Measurements from ENCODE around the gene STOX2.

The STOX2 gene

DNA sequence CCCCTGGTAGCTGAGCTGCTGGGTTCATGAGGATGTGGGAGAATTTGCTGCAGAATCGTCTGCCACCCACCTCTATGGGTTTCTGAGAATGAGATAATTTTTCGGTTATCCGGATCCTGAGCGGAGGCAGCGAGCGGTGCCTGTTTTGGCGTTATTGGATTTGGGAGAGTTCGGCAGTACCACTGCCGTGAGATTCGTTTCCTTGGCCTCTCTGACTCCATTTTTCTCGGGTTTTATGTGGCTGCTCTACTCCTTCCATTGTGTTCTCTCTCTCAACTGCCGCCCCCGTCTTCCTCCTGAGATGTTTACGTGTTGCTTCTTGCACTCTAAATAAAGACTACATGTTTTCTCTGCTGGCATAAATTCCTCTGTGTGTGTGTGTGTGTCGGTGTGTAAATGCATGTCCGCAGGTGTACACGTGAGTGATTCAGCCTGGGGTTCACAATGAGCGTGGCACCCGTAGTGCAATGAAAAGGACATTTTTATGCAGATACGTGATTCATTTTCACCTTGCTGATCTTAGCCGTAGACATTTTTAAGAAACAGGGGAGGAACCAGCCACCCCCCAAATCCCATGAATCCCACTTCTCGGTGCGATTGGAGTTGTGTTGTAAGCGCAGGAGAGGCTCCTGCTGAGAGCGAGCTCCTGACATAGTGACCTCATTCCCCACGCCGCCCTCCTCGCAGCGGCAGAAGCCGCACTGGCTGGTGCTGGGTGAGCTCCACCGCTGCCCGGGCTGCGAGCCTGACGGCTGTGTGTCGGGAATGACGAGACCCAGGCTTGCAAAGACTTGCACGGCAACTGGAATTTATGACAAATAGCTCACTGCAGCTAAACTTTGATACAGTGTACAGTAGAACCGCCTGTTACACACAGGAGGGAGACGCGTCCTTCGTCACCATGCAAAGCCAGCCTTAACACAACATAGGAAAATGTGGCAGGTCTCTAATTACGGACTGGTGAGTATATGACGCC lies 82.2 kb downstream of the STOX2 start:
- peak; percentile 49 for DNase-seq

DNA sequence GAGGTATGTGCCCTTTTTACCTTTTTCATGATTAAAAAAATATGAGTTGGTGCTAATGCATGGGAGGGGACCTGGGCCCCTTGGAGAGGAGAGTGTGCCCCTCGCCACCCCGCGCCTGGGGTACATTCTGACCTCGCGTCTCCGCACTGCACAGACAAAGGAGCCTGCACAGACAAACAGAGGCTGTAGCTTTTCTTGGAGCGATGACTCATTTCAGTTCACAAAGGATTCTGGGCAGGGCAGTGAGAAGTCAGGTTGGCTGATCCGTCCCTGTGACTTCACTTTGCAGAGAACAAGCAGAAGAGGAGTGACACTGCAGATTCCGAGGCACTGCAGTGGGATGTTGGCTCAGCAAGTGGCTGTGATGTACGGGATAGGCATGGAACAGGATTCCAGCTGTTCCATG lies 82.9 kb downstream of the STOX2 start:
- peak; percentile 51 for DNase-seq

DNA sequence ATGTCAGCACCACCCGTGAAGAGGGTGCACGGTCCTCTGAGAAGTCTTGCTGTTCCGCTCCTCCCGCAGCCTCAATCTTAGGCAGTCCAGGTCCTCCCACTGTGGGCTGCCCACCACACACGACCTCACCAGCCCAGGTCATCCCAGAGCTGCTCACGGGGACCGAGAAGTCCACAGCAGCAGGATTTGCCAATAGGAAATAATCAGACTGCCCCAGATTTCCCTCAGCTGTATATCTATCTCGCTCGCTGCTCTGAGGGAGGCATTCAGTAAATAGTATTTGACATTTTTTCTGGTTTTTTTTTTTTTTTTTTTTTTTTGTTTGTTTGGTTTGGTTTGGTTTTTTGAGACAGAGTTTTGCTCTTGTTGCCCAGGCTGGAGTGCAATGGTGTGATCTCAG lies 83.8 kb downstream of the STOX2 start:
- DNase-seq, result no peak

DNA sequence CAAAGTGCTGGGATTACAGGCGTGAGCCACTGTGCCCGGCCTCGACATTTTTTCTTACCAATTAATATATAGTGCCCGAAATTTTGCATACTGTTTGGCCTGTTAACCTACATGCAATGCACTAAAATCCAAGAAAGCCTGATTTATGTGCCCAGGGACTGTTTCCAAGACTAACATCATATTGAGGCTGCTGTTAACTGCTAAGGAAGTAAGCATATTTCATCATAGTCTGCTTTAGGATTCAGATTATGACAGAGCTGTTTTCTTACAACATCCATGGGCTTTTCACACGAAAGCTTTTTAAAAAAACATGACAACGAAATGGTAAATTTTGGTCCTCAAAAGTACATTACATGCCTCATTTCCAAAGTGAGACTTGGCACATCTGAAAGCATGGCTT lies 84.4 kb downstream of the STOX2 start:
- DNase-seq, result no peak

DNA sequence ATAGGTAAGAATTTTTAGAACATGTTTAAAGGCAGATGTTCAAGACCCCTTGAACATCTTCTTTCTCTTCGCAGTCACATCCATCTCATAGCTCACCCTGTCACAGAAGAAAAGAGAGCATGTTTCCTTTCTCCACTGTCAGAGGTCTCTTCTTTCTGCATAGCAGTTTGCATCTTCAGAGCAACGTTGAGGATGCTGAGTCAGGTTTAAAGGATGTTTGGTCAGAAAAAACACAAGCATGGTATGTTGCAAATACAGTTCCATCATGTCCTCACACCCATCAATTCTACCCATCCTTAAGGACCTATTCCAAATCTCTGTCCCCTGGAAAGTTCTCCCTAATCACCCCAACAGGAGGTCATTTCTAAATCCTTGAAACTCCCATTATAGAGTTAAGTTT lies 84.8 kb downstream of the STOX2 start:
- DNase-seq, result no peak

DNA sequence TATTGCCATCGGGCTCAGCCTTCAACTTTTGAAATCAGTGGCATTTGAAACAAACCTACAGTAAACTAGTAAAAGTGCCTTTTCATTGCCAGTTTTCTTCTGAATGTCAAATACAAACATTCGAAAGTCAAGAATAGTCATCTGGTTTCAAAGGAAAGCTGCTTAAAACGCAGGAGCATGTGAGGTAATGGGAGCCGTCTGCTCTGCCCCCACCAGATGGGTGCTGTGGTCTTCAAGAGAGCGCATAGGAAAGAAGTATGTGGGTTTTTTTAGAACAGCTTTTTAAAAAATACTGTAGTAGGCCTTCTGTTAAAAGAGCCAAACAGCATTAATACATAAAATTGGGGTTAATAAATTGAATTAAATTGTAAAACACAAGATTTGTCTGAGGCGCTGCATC lies 88.6 kb downstream of the STOX2 start:
- peak; percentile 17 for DNase-seq

DNA sequence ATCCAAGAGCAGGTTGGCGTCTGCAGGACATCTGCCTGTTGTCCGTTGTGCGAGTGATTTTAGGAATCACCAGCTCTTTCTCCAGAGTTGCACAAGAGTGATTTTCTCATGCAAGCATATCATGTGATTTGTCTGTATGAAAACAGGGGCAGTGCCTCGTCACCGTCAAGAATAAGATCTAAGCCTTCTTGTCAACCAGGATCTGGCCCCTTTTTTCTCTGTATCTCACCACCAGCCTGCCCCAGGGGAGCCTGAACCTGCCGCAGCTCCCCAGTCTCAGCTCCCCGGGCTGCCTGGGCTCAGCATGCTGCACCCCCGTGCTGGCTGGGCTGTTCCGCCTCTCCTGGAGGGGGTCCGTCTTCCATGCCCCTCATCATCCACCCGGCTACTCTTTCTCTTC lies 90.5 kb downstream of the STOX2 start:
- DNase-seq, result no peak

DNA sequence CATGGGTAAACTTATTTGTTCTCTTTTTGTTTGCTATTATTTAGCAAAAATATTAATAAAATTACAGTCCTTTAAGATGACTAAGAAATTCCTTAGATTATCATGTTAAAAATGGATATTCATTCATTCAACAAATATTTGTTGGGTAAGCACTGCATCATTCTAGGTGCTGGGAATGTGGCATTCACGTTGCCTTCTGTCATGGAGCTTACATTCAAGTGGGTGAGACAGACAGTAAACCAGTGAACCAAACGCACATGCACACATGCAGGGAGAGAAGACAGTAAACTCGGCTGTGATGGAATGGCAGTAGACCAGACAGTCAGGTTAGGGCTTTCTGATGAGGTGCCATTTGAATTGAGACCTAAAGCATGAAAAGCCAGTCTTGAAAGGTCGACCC lies 91.8 kb downstream of the STOX2 start:
- DNase-seq, result no peak

DNA sequence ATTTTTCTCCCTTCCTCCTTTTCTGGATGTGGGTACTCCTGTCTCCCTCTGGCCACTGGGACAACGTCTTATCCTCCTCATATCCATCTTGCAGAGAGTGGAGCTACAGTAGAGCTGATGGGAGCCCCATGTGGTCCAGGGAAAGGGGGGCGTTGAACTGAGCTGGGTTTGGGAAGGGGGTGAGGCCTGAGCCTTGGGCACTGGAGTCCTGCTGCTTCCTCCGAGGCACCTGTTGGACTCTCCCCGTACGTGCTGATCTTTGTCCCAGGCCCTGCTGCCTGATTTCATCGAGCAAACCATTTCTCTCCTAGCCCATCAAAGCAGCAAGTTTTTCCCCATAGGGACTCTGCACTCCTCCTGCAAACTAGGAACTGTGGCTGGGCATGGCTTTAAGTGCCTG lies 94.3 kb downstream of the STOX2 start:
- DNase-seq, result no peak

DNA sequence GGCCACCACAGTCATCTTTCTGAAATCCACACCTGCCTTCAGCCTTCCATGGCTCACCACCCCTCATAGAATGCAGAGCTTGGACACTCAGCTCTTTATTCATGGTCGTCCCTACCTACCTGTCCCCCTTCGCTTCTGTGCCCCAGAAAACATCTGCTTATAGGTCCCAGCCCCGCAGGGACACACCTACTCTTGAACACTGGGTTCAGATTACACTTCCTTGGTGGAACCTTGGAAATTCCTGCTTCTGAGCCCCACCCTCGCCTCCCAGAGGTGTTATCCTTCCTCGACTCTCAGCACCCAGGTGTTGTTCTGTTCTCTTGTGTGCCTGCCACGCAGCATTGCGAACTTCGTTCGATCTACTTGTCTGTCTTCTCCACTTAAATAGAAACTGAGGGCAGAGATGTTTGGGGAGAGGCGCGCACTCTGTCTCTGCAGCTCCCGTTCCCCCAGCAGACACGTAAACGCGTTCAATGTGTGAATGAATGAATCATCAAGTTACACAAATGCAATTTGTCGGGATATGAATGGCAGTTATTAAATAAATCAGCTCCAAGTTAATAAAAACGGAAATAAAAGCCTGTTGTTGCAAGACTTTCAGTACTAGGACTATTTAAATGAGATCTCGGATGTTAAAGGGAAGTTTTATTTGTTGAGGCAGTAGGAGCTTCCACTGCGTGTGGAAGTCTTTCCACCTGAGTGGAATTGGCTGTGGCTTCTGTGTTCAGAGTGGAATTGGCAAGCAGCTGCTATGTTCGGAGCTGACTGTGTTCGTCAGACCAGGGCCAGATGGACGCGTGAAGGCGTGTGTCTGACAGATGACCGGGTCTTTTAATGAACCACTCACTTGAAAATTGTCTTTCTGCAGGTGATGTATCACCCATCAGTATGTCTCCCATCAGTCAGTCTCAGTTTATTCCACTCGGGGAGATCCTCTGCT lies 95.6 kb downstream of the STOX2 start:
- DNase-seq, result no peak

DNA sequence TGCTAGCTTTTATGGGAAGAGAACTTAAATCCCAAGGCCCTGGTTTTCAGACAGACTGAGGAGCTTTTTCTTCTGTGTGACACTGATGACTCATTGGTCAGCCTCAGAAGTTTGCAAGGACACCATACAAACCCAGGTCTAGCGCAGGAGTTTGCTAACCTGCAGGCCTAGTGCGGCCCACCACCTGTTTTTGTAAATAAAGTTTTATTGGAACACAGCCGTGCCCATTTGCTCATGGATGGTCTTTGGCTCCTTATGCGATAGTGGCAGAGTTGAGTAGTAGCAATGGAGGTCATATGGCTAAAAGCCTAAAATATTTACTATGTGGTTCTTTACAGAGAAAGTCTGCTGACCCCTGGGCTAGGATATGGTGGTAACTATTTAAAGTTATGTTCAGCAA lies 98.3 kb downstream of the STOX2 start:
- DNase-seq, result no peak

DNA sequence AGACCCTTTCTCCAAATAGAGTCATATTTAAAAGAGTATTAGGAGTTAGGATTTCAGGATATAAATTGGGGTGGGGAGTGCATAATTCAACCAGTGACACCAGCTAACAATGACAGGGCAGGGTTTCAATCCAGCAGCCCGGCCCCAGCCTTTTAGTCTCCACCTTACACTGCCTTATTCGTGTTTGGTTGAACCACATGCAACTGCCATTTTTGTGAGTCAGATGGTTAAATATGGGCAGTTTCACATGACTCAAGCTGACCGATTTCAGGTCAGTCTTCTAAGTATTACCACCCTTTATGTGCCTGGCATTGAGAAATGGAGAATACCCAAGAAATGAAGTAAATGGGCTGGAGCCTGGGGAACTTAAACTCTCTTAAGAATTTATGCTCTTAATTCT lies 102.8 kb downstream of the STOX2 start:
- no peak for DNase-seq

DNA sequence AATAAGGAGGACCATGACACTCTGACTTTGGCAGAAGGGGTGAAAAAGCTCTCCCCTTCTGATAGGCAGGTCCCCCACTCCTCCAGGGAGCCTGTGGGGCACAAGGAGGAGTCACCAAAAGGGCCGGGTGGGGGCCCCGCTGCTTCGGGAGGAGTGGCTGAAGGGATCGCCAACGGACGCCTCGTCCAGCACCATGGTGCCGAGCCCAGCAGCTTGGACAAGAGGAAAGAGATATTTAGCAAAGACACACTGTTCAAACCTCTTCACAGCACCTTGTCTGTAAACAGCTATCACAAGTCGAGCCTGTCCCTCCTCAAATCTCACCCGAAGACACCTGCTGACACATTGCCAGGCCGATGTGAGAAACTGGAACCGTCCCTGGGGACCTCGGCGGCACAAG lies 105.6 kb downstream of the STOX2 start:
- no peak for DNase-seq

DNA sequence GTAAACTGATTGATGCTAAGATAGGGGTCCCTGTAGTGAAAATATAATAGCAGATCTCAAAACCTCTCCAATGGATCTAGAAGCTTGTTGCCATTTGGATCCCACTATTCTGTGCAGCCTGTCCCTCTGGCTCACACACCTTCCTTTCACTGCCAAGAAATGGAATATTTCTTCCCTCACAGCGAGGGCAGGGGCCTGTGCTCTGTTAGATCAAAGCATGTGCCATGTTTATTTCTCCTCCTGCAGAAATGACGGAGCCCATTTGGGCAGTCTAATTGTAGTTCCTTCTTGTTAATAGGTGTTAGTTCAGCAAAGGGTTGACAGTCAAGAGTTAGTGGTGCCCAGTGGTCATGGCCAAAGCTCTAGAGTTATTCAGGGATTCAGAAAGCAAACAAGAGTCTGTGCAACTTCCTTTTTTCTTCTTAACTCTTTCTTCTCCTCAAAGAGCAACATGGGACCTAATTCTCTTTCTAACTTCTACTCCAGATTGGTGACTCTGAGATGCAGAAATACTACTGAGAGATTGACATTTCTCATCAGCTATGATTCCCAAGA lies 106.8 kb downstream of the STOX2 start:
- DNase-seq, result no peak

DNA sequence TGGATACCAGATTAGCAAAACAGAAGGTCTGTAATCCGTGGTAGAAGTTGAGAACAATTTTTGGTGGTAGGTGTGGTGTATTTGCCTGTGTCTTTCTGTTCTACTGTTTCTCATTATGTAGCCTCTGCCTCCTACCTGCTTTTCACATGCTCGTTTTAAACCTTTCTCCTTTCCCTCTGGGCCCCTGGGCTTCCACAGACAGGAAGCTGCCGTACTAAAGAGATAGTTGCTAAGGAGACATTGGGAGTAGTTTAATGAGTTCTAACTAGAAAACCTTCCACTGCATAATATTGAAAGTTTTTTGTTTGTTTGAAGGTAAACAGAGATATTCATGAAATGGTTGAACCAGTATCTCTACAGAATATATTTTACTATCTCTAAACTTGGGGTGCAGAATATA lies 107.8 kb downstream of the STOX2 start:
- no peak for DNase-seq

DNA sequence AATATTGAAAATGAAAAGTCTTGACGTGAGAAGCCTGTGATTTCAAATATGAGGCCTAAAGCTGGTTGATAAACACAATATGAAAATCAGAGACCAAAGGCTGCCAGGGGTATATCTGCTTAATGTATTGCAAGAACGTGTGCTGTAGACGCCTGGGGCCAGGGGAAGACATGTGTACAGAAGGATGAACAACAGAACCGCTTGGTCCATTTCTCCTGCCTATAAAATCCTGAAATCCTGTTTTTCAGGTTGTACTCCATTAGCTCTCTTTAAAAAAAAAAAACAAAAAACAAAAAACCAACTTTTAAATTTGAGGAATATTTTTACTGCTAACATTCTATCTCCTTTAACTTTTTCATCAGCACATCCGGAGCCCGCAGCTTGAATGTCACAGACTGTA lies 109.2 kb downstream of the STOX2 start:
- no peak for DNase-seq

DNA sequence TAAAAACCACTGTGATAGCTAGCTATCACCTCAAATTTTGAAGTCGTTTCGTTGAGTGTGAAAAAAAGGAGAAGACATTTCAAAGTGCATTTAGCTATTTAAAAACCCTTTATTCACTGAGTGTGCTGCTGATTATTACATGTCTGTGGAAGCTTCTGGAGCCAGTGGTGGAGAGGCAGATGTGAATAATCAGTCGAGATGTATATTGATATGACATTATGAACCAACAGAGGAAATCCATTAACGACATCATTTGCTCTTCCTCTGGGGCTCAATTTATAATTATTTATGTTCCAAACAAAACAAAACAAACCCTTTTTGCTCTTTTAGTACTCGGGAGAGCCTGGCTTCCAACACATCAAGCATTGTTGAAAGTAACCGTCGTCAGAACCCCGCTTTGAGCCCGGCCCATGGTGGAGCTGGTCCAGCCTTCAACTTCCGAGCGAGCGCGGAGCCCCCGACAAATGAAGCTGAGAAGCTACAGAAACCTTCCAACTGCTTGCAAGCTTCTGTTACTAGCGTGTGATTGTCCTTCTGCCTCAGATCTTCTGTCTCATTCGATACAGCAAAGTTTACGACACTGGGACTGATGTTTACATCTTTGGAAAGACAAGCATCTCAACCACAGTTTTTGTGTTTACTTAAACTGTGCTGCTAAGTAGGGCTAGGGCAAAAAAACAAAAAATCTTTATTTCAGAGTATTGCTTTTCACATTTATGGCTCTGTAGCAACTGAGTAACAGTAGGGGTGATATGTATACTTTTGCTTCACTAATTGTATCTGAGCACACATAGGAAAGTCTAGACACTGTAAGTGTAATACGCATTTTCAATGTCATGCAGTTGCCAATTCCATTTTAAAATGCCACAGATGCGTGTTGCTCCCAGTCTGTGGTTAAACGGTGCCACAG lies 111.9 kb downstream of the STOX2 start:
- no peak for DNase-seq

DNA sequence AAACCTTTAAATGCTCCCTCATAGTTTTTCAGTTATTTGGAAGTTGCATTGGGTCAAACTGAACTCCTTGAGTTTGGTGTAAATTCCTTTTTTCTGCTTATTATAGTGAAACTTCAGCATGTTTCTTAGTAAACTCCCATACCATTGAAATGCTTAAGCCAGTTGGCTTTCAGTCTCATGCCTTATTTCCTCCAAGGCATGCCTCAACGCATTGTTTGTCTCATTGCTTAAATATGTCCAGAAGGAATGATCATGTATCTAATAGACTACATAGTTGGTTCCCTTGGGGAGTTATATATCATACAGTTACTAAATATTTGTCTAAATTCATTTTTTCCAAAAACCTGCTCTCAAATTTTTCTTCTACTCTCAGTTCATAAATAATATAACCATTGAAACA lies 114.0 kb downstream of the STOX2 start:
- DNase-seq, result no peak

DNA sequence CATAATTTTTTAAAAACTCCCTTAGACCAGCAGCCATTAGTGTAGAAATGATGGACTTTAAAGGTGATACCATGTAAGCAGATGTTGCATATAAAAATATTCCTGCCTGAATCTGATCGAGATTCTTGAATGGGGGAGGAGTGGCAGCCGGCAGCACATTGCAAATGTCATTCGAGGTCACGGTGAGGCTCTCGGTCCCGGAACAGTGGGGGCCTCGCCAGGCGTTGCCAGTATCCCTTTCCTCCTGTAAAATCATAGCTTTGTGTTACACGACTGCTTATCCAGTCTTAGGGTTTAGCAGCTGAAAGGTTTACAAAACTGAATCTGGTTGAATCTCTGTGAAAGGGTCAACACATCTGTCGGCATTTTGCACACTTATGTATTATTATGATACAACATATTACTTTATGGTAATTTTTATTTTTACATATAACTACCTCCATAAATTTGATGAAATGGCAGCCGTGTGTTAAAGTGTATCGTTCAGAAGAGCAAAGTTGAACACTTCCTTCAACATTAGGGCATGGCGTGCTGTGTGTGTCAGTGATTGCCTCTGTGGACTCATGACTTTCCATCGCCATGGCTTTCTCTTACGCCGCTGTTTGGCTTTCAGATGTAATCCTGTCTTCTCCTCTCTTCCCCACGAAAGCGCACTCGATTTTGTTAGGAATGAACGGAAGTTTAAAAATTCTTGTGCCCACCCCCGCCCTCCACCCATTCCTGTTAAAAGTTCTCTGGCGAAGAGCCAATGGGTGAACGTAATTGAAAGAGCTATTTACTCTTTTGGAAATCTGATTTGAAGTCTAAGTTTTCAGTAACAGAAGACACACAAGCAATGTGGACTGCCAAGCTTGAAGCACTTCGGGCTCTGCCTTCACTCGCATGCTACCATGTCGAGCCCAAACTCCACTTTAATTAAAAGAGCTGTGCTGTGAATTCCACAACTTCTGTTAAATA lies 114.8 kb downstream of the STOX2 start:
- peak; percentile 24 for DNase-seq

DNA sequence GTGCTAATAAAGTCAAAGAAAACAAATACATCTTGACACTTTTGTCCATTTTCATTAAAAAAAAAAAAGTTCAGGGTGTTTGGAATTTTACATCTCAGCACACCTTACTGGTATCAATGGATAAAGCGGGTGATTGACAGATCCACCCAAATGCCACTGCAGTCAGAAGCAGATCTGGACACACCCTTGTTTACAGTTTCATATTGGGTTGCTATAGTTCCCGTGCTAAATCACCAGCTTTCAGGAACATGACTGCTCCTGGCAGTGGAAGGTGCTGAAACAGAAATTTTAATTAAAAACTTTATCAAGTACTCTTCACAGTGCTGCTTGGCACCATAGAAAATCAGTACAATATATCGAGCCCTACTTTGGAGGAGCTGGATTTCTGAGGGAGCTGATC lies 116.3 kb downstream of the STOX2 start:
- DNase-seq, result no peak

DNA sequence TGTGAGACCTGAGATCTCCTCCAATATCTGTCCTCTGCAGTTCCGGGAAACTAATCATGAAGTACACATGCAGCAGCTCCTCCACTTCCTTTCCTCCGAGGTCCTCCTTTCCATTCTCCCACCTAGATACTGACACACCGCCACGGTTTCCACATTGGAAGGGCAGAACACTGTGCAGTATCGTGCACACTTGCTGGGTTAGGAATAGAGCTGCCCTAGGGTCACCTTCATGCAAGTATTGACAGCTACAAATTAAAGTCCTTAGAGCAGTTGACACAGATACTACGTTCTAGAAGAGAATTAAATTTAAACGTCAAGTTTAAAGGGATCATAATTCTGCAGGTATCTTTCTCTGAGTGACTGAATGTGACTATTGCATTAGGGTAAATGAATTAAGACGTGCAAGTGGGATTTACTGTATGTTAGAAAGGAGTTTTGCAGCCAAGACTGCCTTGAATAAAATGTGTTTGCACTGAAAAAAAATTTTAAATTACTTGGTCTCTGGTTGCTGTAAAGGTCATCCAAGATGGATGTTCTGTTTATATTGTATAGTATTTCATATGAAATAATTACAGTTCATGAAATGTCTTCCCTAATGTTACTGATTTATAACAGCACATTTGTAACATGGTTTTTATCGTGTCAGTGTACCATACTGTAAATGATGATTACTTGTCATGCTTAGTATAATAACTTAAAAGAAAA lies 117.7 kb downstream of the STOX2 start:
- no peak for DNase-seq

Data from NCI-H2171 treated with DMSO at 0.1 percent for 48 hours (cell line).